Astrocyte of the hippocampus (primary cell): ENCODE results near the gene SYNE4.
"Not testable (repeated sequence)": the region's sequence is repeated elsewhere in the genome, so short reads cannot be mapped to it uniquely, and the experiment has no call there.

ENCODE experiments used
- DNase-seq: peaks from one replicate; pipeline ENCODE4 v3.0.0; 2011; ENCODE audit warnings: low read depth, low spot score

Gene SYNE4, protein sequence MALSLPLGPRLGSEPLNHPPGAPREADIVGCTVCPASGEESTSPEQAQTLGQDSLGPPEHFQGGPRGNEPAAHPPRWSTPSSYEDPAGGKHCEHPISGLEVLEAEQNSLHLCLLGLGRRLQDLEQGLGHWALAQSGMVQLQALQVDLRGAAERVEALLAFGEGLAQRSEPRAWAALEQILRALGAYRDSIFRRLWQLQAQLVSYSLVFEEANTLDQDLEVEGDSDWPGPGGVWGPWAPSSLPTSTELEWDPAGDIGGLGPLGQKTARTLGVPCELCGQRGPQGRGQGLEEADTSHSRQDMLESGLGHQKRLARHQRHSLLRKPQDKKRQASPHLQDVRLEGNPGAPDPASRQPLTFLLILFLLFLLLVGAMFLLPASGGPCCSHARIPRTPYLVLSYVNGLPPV

DNA sequence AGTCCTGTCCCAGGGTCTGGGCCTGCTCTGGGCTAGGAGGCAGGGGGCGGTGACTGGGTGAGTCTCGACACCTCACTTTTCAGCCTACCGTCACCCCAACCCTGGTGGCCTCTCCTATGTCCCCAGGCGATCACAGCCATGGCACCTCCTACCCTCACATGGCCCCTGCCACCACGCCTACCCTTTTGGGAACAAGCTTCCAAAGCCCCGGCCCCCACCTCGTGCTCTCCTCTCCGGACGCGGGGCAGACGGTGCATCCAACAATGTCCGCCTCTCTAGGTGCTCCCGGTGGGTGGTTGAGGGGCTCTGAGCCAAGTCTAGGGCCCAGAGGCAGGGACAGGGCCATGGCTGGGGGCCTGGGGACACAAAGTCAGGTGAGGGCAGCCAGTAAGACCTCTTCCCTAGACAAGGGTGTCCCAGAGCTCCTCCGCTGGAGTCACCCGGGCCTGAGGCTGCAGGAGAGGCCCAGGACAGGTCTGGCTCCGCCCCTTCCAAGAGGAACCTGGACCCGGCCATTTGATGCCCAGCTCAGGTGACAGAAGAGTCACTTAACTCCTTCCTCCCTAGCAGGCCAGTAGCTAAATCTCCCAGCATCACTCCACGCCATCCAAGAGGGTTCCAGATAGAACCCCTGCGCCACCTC is at the start of gene SYNE4:
TSS of gene SYNE4 (minus strand) at position 478 of the 643 bp plus-strand sequence. CDS start at position 346, 132 bp downstream.
- DNase-seq, result no peak

DNA sequence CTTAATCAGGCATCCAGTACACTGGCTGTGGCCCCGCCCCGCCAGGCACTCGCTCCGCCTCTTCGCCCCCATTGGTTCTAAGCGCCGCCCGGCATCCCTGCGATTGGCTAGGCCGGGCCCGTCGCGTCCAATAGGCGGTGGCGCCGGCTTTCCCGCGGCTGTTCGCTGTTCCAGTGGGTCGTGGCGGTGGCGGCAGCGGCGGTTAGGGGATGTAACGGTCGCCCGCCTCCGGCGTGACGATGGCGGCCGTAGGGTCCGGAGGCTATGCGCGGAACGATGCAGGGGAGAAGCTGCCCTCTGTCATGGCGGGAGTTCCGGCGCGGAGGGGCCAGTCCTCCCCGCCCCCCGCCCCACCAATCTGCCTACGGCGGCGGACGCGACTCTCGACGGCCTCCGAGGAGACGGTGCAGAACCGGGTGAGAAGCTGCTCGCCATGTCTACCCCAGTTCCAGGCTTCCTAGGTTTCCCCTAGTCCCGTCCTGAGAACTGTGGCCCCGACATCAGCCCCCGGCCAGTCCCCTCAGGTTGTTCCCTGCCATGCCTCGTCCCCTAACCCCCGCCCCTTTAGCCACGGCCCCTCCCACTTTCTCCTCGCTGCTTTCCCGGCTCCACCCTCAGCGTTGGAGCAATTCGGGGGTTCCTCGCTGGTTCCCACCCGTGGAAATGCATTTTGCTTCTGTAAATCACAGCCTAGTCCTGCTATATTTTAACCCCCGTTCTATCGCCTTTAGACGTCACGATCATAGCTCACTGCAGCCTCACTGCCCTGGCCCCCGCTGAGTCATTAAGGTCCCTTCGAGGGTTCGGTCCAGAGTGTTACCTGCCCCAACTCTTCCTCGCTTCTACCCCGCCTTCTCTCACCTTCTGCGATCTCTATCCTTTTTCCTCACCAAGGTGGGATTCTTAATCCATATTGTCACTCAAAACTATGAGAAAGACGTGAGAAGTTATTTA is 46.4 kb upstream of the SYNE4 start, which contains the start of gene WDR62:
TSS of gene WDR62 (plus strand) at position 165 of the 954 bp plus-strand sequence. CDS start at position 240, 75 bp downstream.
- DNase-seq, result peak; percentile 97

DNA sequence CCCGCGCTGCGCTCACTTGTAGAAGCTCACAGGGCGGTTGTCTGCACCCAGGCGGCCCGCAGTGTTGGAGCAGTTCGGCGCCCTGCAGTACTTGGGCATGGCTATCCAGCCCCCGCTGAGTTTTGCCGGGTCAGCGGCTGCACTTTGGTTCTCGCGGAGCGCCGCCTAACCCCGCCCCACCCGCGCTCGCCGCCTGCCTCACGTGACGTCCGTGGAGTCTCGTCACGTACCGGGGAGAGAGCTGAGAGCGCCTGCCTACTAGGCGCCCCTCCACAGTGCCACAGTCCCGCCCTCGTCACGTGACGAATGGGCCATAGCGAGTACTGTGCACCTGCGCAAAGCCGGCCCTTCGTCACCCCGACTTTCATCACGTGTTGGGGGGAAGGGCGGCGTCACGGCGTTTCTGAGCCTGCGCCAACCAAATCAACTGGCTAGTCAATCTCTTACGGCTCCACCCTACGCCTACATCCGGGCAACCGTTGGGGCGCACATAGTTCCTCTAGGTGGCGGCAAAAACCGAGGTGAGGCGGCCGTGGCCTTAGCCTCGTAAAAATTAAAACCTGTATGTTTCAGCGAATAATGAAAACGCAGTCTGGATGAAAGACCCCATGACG is 45.6 kb upstream of the SYNE4 start, which contains the start of gene THAP8:
TSS of gene THAP8 (minus strand) at position 167 of the 614 bp plus-strand sequence. CDS start at position 99, 68 bp downstream.
- peak; percentile 100 for DNase-seq

DNA sequence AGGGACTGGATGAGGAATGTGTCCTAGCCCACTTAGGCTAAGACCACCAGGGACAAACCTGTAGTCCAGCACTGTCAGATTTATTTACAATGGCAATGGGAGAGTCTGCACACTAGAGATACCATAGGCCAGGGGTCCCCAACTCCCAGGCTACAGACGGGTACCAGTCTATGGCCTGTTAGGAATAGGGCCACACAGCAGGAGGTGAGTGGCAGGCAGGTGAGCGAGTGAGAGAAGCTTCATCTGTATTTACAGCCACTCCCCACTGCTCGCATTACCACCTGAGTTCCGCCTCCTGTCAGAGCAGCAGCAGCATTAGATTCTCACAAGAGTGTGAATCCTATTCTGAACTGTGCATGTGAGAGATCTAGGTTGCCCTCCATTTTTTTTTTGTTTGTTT is 43.0 kb upstream of the SYNE4 start:
- no peak for DNase-seq

DNA sequence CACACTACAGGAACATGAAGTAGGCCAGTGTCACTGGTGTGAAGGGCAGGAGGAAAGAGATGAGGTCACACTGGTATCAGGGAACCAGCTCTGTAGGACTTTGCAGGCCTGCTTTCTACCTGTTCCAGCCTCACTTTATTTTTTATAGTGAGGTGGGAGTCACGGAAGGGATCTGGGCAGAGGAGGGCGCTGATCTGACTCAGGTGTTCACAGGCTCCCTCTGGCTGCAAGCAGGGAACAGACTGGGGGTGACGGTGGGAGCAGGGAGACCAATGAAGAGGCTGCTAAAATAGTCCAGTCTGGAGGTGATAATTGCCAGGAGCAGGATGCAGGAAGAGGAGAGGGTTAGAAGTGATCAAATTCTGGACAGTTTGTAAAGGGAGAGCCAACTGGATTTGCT is 42.6 kb upstream of the SYNE4 start:
- no peak for DNase-seq

DNA sequence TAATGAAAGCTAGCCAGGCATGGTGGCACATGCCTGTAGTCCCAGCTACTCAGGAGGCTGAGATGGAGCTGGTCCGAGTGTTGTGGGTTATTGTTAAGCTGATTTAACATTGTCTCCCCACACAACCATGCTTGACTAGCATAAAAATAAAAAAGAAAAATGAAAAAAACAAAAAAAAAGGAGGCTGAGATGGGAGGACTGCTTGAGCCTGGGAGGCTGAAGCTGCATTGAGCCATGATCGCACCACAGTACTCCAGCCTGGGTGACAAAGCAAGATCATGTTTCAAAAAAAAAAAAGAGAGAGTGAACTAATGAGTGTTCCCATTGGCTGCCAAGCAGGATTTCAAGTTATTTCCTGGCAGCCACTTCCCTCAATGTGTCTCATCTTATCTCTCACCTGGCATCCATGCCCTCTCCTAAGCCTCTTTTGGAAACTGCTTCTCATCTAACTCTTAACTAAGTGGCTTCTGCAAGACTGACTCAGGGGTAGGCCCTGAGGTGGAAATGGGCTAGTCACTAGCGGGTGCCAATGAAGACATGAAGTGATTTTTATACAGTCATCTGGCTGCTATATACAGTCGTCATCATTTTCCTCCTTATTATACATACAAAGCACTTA is 40.6 kb upstream of the SYNE4 start:
- DNase-seq, result no peak

DNA sequence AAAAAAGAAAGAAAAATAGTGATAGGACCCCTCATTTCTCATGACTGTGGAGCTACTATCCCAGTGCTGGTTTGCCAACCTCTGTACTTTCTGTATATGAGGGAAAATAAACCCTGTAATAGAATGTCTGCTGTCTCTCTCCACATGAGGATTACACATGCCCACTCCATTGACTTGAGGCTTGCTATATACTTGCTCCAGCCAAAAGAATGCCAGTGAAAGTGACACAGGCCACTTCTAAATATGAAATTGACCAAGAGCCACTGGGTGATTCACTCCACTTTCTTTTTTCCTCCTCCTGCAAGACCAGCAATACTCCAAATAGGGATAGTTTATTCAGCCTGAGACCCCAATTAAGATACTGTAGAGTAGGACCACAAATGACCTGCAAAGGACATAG is 39.2 kb upstream of the SYNE4 start:
- DNase-seq, result no peak

DNA sequence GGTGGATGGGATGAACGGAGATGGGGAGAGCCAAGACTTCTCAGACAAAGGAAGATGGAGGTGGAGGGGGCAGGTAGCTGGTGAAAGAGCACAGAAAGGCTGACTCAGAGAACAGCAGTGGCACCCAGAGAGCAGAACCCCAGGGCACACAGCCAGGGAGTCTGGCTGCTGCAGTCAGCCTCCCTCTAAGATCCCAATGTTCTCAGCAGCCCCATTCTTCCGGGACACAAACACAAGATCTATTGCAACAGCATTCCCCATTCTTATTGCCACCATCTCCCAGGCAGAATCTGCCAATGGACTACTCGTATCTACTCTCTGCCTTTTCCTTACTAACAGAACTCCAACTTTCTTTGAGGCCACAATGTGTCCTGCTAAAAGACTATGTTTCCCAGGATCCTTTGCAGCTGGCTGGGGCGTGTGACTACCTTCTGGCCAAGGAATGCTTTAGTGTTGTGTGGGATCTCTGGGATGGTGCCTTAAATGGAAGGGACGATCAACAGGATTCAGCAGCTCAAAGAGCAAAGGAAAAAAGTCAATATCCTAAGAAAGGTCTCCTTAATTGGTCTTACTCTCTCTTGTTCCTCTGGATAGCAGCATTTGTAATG is 37.9 kb upstream of the SYNE4 start:
- no peak for DNase-seq

DNA sequence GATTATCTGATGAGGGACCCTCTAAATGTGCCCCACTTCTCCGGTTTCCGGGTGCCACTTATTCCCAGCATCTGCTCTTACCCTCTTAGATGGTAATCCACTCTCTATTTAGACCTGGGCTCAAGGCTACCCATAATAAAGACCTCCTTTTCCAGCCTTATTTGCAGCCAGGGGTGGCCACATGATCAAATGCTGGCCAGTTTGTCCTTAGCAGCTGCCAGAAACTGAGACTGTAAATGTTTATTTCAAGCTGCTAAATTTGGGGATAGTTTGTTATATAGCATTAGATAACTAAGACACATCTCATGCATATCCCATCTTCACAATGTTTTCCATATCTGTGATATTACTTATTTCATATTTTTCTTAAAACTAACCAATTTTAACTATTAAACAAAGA is 35.3 kb upstream of the SYNE4 start:
- DNase-seq, result no peak

DNA sequence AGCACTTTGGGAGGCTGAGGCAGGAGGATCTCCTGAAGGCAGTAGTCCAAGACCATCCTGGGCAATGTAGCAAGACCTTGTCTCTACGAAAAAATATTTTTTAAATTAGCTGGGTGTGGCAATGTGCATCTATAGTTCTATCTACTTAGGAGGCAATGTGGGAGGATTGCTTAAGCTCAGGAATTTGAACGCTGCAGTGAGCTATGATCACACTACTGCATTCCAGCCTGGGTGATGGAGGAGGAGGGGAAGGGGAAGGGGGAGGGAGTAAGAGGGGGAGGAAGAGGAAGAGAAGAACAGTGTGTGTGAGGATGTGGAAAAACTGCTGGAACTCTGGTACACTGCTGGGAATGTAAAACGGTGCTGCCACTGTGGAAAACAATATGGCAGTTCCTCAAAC is 33.2 kb upstream of the SYNE4 start:
- peak; percentile 69 for DNase-seq

DNA sequence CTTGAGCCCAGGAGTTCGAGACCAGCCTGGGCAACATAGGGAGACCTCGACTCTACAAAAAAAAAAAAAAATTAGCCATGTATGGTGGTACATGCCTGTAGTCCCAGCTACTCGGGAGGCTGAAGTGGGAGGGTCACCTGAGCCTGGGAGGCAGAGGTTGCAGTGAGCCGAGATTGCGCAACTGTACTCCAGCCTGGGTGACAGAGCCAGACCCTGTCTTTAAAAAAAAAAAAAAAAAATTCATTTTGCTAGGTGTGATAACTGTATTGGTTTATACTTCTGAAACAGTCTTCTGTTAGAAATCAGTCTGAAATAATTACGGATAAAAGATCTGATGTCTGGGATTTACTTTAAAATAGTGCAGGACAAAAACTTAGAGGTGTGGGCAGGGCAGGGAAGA is 32.5 kb upstream of the SYNE4 start:
- not testable (repeated sequence) for DNase-seq

DNA sequence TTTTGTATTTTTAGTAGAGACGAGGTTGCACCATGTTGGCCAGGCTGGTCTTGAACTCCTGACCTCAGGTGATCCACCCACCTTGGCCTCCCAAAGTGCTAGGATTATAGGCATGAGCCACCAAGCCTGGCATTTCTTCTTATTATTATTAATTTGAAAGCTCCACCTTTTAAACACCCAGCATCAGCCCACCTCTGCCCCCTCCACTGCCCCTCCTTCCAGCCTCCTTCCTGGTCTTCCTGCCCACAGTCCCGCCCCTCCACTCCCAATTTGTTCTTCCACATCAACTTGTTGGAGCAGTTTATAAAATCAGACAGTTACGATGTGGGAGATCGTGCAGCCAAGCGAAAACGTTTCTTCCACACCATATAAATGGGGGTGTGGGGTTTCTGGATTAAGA is 31.9 kb upstream of the SYNE4 start:
- DNase-seq, result no peak

DNA sequence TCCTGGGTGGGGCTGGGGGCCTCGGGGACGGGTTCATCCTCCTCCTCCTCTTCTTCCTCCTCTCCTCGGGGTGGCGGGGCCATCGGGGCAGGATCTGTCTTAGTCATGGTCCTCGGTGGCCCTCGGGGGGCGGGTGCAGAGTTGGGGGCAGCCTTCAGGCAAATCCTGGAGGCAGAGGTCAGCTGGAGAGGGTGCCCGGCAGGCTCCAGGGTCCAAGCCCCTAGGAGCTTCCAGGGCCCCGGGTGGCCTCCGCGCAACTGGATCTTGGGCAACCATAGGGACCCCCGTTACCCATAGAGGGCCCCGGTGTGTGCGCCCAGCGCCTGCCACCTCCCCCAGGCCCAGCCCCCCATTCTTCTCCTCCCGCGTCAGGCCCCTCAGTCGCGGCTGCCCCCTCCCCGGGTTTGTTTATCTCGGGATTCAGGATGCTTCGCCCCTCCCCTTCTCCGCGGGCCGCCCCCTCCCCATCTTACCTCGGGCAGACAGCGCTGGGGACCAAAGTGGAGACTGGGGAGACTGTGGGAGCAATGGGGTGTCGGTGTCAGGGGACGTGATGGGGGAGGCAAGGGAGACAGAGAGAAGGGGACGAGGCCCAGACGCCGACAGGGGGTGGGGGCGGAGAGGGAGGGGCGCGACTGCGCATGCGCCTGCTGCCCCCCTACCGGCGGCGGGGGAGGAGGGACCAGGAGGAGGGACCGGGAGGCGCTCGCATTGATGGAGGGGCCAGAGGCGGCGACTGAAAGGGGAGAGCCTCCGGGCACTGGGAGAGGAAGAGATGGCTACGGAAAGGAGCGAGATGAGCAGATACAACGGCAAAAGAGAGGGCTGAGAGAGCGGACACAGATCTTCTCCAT is 23.9 kb upstream of the SYNE4 start, which contains the start of gene CLIP3:
TSS of gene CLIP3 (minus strand) at position 623 of the 854 bp plus-strand sequence. CDS start at position 107, 516 bp downstream.
- DNase-seq, result peak; percentile 88

DNA sequence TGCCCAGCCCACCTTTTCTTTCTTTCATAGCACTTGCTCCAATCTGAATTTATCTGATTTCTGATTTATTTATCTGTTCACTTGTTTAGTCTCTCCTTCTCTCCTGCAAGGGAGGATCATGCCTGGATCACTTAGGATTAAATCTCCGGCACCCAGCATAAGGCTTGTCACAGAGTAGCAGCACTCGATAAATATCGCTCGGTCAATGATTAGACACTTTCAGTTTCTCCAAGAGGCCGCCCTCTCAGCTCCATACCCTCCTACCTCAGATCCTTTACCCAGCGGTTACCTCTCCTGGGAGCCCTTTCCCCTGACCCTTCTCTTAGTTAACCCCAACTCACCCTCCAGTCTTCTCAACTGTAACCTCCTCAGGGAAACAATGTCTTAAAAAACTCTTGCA is 22.7 kb upstream of the SYNE4 start:
- DNase-seq, result no peak

DNA sequence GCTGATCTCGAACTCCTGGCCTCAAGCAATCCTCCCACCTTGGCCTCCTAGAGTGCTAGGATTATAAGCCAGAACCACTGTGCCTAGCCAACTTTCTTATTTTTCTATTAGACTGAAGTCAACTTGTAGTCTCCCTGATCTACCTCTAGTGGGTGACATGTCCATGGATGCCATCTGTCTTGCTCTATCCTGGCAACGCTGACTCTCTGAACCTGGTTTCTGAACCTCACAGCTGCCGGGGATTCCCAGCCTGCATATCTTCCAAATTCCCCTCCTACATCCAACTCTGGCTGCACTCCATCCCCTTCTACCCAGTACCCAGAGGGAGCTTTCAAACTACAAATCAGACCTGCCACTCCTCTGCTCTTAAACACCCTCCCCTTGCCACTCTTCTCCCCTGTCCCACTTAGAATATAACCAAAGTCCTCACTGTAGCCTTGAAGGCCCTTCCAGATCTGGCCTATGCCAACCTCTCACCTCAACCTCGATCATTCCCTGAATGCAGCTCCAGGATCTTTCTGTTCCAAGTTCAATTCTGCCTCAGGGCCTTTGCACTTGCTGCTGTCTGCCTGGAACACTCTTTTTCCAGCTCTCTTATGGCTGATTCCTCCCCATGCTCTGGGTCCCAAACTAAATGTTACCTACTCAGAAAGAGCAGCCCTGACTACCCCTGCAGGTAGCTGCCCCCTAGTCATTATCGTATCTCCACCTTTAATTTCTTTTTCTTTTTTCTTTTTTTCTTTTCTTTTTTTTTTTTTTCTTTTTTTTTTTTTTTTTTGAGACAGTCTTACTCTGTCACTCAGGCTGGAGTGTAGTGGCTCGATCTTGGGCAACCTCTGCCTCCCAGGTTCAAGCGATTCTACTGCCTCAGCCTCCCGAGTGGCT is 21.9 kb upstream of the SYNE4 start:
- DNase-seq, result peak; percentile 20

DNA sequence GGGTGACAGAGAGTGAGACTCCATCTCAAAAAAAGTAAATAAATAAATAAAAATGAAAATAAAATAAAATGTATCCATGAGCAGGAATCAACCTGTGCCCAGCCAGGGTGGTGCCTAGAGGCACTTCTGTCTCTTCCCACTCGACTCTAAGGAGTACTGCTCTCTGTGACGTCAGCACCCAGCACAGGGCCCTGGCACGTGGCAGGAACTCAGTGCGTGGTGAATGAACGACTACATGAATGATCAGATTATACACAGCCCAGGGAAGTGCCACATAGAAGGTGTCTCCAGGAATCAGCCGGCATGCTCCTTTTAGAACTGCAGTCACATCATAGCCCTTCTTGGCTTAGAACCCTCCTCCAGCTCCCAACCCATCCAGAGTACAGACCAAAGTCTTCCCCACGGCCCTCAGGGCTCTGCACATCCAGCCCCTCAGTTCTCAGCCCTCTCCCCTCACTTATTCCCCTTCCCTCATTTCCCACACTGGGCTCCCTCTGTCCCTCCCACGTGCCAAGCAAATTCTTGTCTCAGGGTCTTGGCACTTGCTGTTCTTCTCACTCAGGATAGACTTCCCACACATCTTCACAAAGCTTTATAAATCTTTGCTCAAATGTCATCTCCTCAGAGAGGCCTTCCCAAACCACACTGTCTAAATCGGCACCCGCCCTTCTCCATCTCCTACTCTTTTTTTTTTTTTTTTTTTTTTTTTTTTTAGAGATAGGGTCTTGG is 19.9 kb upstream of the SYNE4 start:
- no peak for DNase-seq

DNA sequence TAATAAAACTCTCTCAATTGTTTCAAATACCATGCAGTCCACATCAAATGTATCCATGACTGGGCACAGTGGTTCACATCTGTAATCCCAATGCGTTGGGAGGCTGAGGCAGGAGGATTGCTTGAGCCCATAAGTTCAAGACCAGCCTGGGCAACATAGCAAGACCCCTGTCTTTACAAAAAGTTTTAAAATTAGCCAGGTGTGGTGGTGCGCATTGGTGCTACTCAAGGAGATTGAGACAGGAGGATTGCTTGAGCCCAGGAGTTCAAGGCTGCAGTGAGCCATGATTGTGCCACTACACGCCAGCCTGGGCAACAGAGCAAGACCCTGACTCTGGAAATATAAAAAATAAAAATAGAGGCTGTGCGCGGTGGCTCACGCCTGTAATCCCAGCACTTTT is 19.1 kb upstream of the SYNE4 start:
- DNase-seq, result no peak
